H1 (cell line): ENCODE results near the gene SGPP2. TPM values are rescaled to one million over a fixed set of nuclear protein-coding genes. Genes with fewer than 3 reads are reported as not detected.

Source experiments
- CHD7 ChIP-seq: fragments of 300-600 bp; sonication (generic); IDR thresholded peaks from 2 replicates; pipeline ENCODE4 v1.7.1; 2012; ENCODE audit warnings: low read length, moderate library complexity, mild to moderate bottlenecking, inconsistent platforms; ENCODE audit not compliant: insufficient replicate concordance
- KDM1A ChIP-seq: fragments of 200-600, 300-600 bp; sonication (generic); IDR thresholded peaks from 2 replicates; pipeline ENCODE4 v1.7.1; 2016; ENCODE audit warnings: mild to moderate bottlenecking, low read length, borderline replicate concordance
- PHF8 ChIP-seq: fragments of 200-600 bp; sonication (generic); conservative IDR thresholded peaks from 2 replicates; pipeline ENCODE4 v1.7.1; 2012; ENCODE audit warnings: low read depth, mild to moderate bottlenecking, inconsistent platforms, low read length, moderate library complexity
- RXRA ChIP-seq: IDR thresholded peaks from 2 replicates; pipeline ENCODE4 v1.6.1; 2011; ENCODE audit warnings: low read depth, mild to moderate bottlenecking, low read length, moderate library complexity; ENCODE audit not compliant: insufficient read depth
- TCF12 ChIP-seq: IDR thresholded peaks from 2 replicates; pipeline ENCODE4 v1.6.1; 2011; ENCODE audit warnings: low read depth, mild to moderate bottlenecking, low read length
- polyA plus RNA-seq, 7 experiments: library from polyadenylated mRNA; depleted of rRNA in 3 of 7; stranded (reverse) in 5 of 7; unstranded in 2 of 7; fragments of >200 nt in 5 of 7; fragments of 200-250 nt in 2 of 7; gene quantifications; 1 replicate in 5 of 7; 2 replicates in 1 of 7; 4 replicates in 1 of 7; pipeline versions ENCODE4 v1.2.1 to v1.2.3, GENCODE V29; 2011 to 2013; ENCODE audit warnings: missing spikeins in 2 of 7, mixed read lengths in 2 of 7
- total RNA-seq: library from RNA; stranded (reverse); fragmentation: NEBNext Ultra II Directional; extraction: Animal tissue kit (Norgen Biotek cat#: 25700); gene quantifications from 2 replicates; pipeline ENCODE4 v1.2.1, GENCODE V29; 2021

The SGPP2 gene
- total and polyA plus RNA-seq, 2 of the 8 experiments (the other 6 are each of a cell fraction or from before 2014, with no cell fraction given): 0.29 TPM; not detected in 1

- TF ChIP-seq CHD7: no peak
- no peak for TF ChIP-seq TCF12
- TF ChIP-seq RXRA: no peak
- no peak for TF ChIP-seq PHF8
- TF ChIP-seq KDM1A: no peak
These were observed 130.2 kb downstream of the SGPP2 start (continued) for GRCh38 chr2:222554517-222554916.
